ENCODE measurements around the gene MRPL52.
"Not testable (repeated sequence)": the region's sequence is repeated elsewhere in the genome, so short reads cannot be mapped to it uniquely, and the experiment has no call there.

Gene MRPL52

GRCh38 chr14:22839159-22839779, 9.6 kb downstream of the MRPL52 start:
- DNase-seq: no peak

- no peak for DNase-seq
These were observed 11.6 kb downstream of the MRPL52 start for GRCh38 chr14:22841311-22841710.

GRCh38 chr14:22841769-22842168, 12.1 kb downstream of the MRPL52 start:
- DNase-seq: no peak

GRCh38 chr14:22842211-22843122, 12.8 kb downstream of the MRPL52 start:
- no peak for DNase-seq

- no peak for DNase-seq
These were observed 13.6 kb downstream of the MRPL52 start for GRCh38 chr14:22843123-22843925.

- DNase-seq: no peak
These were observed 14.8 kb downstream of the MRPL52 start for GRCh38 chr14:22844221-22845102.

GRCh38 chr14:22845103-22845394, 15.4 kb downstream of the MRPL52 start:
- no peak for DNase-seq

- no peak for DNase-seq
These were observed 16.3 kb downstream of the MRPL52 start for GRCh38 chr14:22845821-22846625.

GRCh38 chr14:22846811-22847307, 17.2 kb downstream of the MRPL52 start:
- DNase-seq: no peak

- no peak for DNase-seq
These were observed 18.1 kb downstream of the MRPL52 start for GRCh38 chr14:22847661-22848341.

DNA sequence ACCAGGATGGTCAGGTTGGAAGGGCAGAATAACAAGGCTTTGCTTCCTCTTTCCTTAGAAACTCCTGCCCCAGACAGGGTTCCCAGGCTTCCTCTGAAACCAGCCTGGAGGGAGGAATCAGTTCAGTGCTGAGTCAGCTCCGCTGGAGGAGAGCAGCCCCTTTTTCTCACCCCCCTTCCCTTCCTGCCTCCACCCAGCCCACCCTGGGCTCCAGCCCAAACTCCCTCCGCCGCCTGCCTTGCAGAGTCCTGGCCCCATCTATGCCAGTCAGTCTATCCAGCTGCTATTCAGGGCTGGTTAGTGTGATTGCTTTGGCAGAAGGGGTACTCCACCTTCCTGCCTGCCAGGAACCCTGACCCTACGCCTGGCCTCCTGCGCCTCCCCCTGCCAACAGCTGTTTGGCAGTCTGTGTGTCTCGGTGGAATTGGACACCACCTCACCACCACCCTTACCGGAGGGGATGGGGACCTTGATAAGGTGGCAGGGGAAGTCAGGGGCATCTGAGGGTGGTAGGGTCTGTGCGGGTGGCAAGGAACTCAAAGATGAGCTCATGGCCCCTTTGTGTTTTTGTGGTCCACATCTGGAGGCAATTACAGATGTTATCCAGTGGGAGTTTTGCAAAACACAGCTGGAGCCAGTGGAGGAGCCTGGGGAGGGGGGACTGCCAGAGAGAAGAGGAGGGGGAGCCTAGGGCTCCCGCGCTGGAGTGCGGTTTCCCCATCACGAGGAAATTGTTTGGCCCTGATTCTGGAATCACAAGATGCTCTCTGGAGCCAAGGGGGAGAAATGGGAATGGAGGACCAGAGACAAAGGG, 18.9 kb downstream of the MRPL52 start:
- DNase-seq: no peak

DNA sequence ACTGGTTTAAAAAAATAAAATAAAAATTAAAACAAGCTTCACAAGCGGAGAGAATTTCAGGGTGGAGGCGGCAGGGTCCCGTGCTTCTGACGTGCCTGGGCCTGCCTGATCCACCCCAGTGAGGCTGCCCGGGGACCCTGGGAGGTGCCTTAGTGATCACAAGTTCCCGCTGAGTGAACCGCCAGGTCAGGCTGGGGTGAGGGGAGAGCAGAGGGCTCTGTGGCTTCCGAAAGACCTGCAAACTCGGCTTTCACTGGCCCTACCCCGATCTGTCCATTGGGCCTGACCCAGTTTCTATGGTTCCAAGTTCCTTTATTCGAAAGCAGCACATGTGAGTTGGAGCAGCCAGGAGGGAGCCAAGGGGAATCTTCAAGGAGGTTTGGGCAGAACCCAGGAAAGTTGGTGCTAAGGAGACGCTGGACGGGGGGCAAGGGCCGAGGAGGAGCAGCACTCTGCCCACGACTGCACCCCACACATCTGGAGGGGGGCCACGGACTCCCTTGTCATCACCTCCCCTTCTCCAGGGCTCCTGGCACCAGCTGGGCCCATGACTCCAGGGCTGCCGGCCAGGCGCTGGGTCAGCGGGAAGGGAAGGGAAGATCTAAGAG, 19.6 kb downstream of the MRPL52 start:
- DNase-seq: no peak

GRCh38 chr14:22850944-22851764, 21.5 kb downstream of the MRPL52 start:
- DNase-seq: no peak

DNA sequence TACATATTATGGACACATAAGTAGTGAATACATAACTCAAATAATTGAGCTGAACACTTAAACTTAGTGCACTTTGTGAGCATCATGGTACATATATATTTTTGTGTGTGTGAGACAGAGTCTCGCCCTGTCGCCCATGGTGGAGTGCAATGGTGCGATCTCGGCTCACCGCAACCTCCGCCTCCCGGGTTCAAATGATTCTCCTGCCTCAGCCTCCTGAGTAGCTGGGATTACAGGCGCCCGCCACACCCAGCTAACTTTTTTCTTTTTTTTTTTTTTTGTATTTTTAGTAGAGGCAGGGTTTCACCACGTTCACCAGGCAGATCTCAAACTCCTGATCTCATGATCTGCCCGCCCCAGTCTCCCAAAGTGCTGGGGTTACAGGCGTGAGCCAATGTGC, 22.5 kb downstream of the MRPL52 start:
- not testable (repeated sequence) for DNase-seq

DNA sequence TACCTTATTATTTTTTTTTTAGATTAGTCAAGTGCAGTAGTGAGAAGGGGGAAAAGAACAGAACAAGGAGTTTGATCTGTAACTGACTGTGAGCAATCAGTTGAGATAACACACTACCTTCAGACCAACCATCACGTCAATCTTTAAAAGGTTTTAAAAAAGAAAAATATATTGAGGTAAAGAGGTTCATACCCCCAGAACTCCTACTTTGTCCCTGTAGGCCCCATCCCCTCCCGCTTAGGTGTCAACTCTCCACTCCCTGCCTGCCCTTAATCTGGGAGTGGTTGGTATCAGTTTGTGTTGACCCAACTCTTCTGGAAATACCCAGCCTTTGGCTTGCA, 22.9 kb downstream of the MRPL52 start:
- DNase-seq: no peak

GRCh38 chr14:22852940-22853767, 23.5 kb downstream of the MRPL52 start:
- peak; percentile 90 for DNase-seq

- DNase-seq: not testable (repeated sequence)
These were observed 24.6 kb downstream of the MRPL52 start for GRCh38 chr14:22854296-22854695.
